HepG2 (cell line): ENCODE measurements around the gene NCKAP1. TPM values are rescaled to one million over a fixed set of nuclear protein-coding genes. Genes with fewer than 3 reads are reported as not detected.
"Not testable (repeated sequence)": the region's sequence is repeated elsewhere in the genome, so short reads cannot be mapped to it uniquely, and the experiment has no call there.

ENCODE experiments used
- ATAC-seq: fragments of 200-7000 bp; cut with Tn5 transposase; 3 replicates; pipeline ENCODE4 v1.9.1; 2020; ENCODE audit warnings: mild to moderate bottlenecking, moderate library complexity
- BruUV-seq: library from RNA; stranded (reverse); fragments of 400-500 nt; replicated peaks from 2 replicates; lab custom pipeline; 2021; lab: Mats Ljungman, UMichigan
- CTCF ChIA-PET: fragments of 300-600 bp; formaldehyde crosslinking; extraction: SDS; loops from one replicate; lab custom pipeline; 2021; ENCODE audit warnings: low total read pairs, inconsistent platforms, low intra/inter-chr PET ratio; lab: Yijun Ruan, JAX
- POLR2A ChIA-PET: fragments of 350-600 bp; sonication (Branson Sonifier 250); formaldehyde crosslinking; loops from one replicate; lab custom pipeline; 2020; ENCODE audit warnings: antibody characterized with exemption, inconsistent platforms; lab: Yijun Ruan, JAX
- DNase-seq: peaks from one replicate; pipeline ENCODE4 v3.0.0-alpha.2; 2015; ENCODE audit warnings: low spot score
- FAIRE-seq: peaks from 3 replicates; lab custom pipeline; 2011; peaks lifted over from hg19 to GRCh38; lab: Jason Lieb, UNC
- H2AFZ ChIP-seq: one replicate; pipeline ENCODE4 v1.6.1; 2011; ENCODE audit warnings: low read length, inconsistent platforms
- H3K27ac ChIP-seq: fragments of 300-600 bp; 3 replicates; pipeline ENCODE4 v1.8.0; 2011; ENCODE audit warnings: mixed run types, mild to moderate bottlenecking, mixed read lengths, low read length, inconsistent platforms; ENCODE audit not compliant: insufficient read depth; ENCODE audit errors: extremely low read length
- H3K27me3 ChIP-seq, 2 experiments: fragments of 200-600 bp in 1 of 2; 2 replicates in 1 of 2; 3 replicates in 1 of 2; pipeline versions ENCODE4 v1.6.0 to v1.8.0; 2011; ENCODE audit warnings: low read length in 2 of 2, mild to moderate bottlenecking in 2 of 2, moderate library complexity in 2 of 2, inconsistent platforms in 1 of 2; ENCODE audit not compliant: insufficient read depth in 2 of 2, control insufficient read depth in 1 of 2
- H3K36me3 ChIP-seq, 2 experiments: fragments of 200-600 bp in 1 of 2; replicated peaks in 1 of 2; 2 replicates in 1 of 2; 3 replicates in 1 of 2; pipeline versions ENCODE4 v1.5.1 to v1.8.0; 2011; ENCODE audit warnings: low read length in 2 of 2, inconsistent platforms in 1 of 2; ENCODE audit not compliant: insufficient read depth in 2 of 2, control insufficient read depth in 1 of 2
- H3K4me1 ChIP-seq: 2 replicates; pipeline ENCODE4 v1.5.1; 2012; ENCODE audit warnings: low read length, inconsistent platforms; ENCODE audit not compliant: insufficient read depth
- H3K4me2 ChIP-seq: 2 replicates; pipeline ENCODE4 v1.6.0; 2011; ENCODE audit warnings: low read depth, low read length, inconsistent platforms
- H3K4me3 ChIP-seq, 3 experiments: fragments of 200-600 bp in 1 of 3; sonication (generic), shearing (Covaris generic) in 1 of 3; replicated peaks in 1 of 3; 2 replicates each; pipeline ENCODE4 v1.5.1; 2011 to 2016; ENCODE audit warnings: low read length in 3 of 3, inconsistent platforms in 2 of 3, low read depth in 2 of 3, mild to moderate bottlenecking in 2 of 3, control low read depth in 1 of 3, mixed read lengths in 1 of 3; ENCODE audit not compliant: insufficient read depth in 1 of 3
- H3K79me2 ChIP-seq: one replicate; pipeline ENCODE4 v1.6.1; 2011; ENCODE audit warnings: low read length, inconsistent platforms; ENCODE audit not compliant: insufficient read depth
- H3K9ac ChIP-seq: 2 replicates; pipeline ENCODE4 v1.6.0; 2011; ENCODE audit warnings: mild to moderate bottlenecking, low read depth, low read length, inconsistent platforms; ENCODE audit not compliant: insufficient read depth
- H3K9me3 ChIP-seq: 2 replicates; pipeline ENCODE4 v1.5.1; 2012; ENCODE audit warnings: mild to moderate bottlenecking, low read length
- H4K20me1 ChIP-seq: 2 replicates; pipeline ENCODE4 v1.6.0; 2011; ENCODE audit warnings: inconsistent platforms, mild to moderate bottlenecking, low read length, moderate library complexity; ENCODE audit not compliant: insufficient read depth
- FLYWCH1 ChIP-seq: sonication (generic); formaldehyde crosslinking; IDR thresholded peaks from 2 replicates; pipeline ENCODE4 v1.8.1; 2023; ENCODE audit warnings: mild to moderate bottlenecking, missing genetic modification reagents
- PRPF4 ChIP-seq: fragments of 200-400 bp; formaldehyde crosslinking; IDR thresholded peaks from 2 replicates; pipeline ENCODE4 v1.6.1; 2016; ENCODE audit warnings: low read length, low read depth; ENCODE audit not compliant: poor library complexity, severe bottlenecking
- RCOR2 ChIP-seq: IDR thresholded peaks from 2 replicates; pipeline ENCODE4 v1.6.1; 2016; ENCODE audit warnings: missing biosample characterization, missing genetic modification reagents
- WGBS: methylation state at CpG from one replicate; pipeline ENCODE4 v1.1.6; 2017; ENCODE audit warnings: low lambda C conversion rate; 5-methylcytosine and 5-hydroxymethylcytosine counted together
- in situ Hi-C: cut with HindIII; loops from 2 replicates; pipeline ENCODE4 v1.10.0; 2017; ENCODE audit warnings: low pct_unique_long_range_greater_than_20kb; ENCODE audit not compliant: extremely low pct_ligation_motif_present
- intact Hi-C: fragments of 100-400 bp; cut with micrococcal nuclease; formaldehyde crosslinking; loops from one replicate; pipeline ENCODE4 v1.10.0; 2022; ENCODE audit not compliant: unreplicated experiment
- polyA plus RNA-seq, 8 experiments: library from polyadenylated mRNA; depleted of rRNA in 3 of 8; stranded (reverse) in 7 of 8; unstranded in 1 of 8; fragments of >200 nt; fragmentation: Illumina TruSeq in 4 of 8; extraction: Trizol in 4 of 8; gene quantifications; 2 replicates each; pipeline versions ENCODE4 v1.2.1 to v1.2.3, GENCODE V29; 2011 to 2016; ENCODE audit warnings: low read depth in 4 of 8, missing spikeins in 1 of 8, mixed read lengths in 1 of 8; ENCODE audit not compliant: insufficient read depth in 1 of 8
- total RNA-seq, 5 experiments: library from RNA; depleted of rRNA; stranded (reverse); fragments of >200 nt; fragmentation: Illumina TruSeq; extraction: Trizol; gene quantifications; 2 replicates each; pipeline ENCODE4 v1.2.3, GENCODE V29; 2016; ENCODE audit warnings: low read depth in 1 of 5
- TF ChIP-seq, protein P1 (sequence below): IDR thresholded peaks from 2 replicates; pipeline ENCODE4 v1.6.1; 2016; ENCODE audit warnings: low read depth, missing genetic modification reagents, missing compliant biosample characterization
- TF ChIP-seq, protein P2 (sequence below): sonication (generic); formaldehyde crosslinking; IDR thresholded peaks from 2 replicates; pipeline ENCODE4 v1.4.0; 2020; ENCODE audit warnings: mild to moderate bottlenecking, missing genetic modification reagents, borderline replicate concordance
- TF ChIP-seq, protein P3 (sequence below): sonication (generic); formaldehyde crosslinking; IDR thresholded peaks from 2 replicates; pipeline ENCODE4 v1.8.0; 2023; ENCODE audit warnings: mild to moderate bottlenecking, missing genetic modification reagents
- TF ChIP-seq, protein P4 (sequence below): sonication (generic); formaldehyde crosslinking; IDR thresholded peaks from 2 replicates; pipeline ENCODE4 v1.5.0; 2020; ENCODE audit warnings: mild to moderate bottlenecking, missing genetic modification reagents, moderate library complexity

Gene NCKAP1
- total and polyA plus RNA-seq, 2 of the 13 experiments (the other 11 are each of a cell fraction or from before 2014, with no cell fraction given) = 72.1 to 96.3 TPM

DNA sequence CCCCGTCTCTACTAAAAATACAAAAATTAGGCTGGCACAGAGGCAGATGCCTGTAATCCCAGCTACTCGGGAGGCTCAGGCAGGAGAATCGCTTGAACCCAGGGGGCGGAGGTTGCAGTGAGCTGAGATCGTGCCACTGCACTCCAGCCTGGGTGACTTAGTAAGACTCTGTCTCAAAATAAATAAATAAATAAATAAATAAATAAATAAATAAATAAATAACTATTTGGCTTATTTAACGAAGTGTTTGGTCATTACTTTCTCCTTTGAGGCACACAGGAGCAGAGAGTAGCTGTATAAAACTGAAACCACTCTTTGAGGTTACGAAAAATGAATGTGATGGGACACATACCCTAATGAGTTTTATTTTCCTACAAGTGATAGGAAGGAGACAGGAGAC is 145.2 kb downstream of the NCKAP1 start:
- H3K9me3 ChIP-seq, POLR2A ChIA-PET, DNase-seq, intact Hi-C loops, H3K4me2 ChIP-seq, H2AFZ ChIP-seq, H4K20me1 ChIP-seq, H3K4me3 ChIP-seq, H3K36me3 ChIP-seq, CTCF ChIA-PET, FAIRE-seq, H3K27me3 ChIP-seq, BruUV-seq, H3K79me2 ChIP-seq, H3K9ac ChIP-seq, ATAC-seq, in situ Hi-C loops, H3K27ac ChIP-seq: not testable (repeated sequence)
- peaks cover 25% of the 10 kb centered on the region for H3K4me1 ChIP-seq
- WGBS = 96% methylated on average over 7 of the region's 7 CpGs

DNA sequence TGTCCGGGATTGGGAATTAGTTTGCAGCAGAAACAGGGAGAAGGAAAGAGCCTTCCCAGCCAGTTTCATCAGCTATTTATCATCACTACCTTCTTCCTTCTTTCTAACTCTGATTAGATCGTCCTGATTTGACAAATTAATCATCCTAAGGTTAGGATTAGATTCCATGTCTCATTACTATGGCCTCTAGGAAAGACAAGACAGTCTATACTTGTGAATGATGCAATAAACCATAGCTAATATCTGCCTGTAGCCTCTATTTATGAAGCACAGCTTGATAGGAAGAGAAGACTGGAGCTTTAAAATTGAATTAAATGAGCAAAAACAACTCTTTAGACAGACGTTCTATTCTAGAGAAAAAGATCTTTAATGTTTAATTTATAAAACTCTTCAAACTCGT is 146.6 kb downstream of the NCKAP1 start:
- ChIA-PET POLR2A (interaction anchor here (1.5 kb wide), 1 partner anchor 8 kb away, joined by 9 read pairs; no protein-coding TSS in a partner anchor), CTCF (no interaction called here)
- TF ChIP-seq, protein P1, sequence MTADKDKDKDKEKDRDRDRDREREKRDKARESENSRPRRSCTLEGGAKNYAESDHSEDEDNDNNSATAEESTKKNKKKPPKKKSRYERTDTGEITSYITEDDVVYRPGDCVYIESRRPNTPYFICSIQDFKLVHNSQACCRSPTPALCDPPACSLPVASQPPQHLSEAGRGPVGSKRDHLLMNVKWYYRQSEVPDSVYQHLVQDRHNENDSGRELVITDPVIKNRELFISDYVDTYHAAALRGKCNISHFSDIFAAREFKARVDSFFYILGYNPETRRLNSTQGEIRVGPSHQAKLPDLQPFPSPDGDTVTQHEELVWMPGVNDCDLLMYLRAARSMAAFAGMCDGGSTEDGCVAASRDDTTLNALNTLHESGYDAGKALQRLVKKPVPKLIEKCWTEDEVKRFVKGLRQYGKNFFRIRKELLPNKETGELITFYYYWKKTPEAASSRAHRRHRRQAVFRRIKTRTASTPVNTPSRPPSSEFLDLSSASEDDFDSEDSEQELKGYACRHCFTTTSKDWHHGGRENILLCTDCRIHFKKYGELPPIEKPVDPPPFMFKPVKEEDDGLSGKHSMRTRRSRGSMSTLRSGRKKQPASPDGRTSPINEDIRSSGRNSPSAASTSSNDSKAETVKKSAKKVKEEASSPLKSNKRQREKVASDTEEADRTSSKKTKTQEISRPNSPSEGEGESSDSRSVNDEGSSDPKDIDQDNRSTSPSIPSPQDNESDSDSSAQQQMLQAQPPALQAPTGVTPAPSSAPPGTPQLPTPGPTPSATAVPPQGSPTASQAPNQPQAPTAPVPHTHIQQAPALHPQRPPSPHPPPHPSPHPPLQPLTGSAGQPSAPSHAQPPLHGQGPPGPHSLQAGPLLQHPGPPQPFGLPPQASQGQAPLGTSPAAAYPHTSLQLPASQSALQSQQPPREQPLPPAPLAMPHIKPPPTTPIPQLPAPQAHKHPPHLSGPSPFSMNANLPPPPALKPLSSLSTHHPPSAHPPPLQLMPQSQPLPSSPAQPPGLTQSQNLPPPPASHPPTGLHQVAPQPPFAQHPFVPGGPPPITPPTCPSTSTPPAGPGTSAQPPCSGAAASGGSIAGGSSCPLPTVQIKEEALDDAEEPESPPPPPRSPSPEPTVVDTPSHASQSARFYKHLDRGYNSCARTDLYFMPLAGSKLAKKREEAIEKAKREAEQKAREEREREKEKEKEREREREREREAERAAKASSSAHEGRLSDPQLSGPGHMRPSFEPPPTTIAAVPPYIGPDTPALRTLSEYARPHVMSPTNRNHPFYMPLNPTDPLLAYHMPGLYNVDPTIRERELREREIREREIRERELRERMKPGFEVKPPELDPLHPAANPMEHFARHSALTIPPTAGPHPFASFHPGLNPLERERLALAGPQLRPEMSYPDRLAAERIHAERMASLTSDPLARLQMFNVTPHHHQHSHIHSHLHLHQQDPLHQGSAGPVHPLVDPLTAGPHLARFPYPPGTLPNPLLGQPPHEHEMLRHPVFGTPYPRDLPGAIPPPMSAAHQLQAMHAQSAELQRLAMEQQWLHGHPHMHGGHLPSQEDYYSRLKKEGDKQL (CRISPR knock-in tag) = no peak
- TF ChIP-seq, protein P2, sequence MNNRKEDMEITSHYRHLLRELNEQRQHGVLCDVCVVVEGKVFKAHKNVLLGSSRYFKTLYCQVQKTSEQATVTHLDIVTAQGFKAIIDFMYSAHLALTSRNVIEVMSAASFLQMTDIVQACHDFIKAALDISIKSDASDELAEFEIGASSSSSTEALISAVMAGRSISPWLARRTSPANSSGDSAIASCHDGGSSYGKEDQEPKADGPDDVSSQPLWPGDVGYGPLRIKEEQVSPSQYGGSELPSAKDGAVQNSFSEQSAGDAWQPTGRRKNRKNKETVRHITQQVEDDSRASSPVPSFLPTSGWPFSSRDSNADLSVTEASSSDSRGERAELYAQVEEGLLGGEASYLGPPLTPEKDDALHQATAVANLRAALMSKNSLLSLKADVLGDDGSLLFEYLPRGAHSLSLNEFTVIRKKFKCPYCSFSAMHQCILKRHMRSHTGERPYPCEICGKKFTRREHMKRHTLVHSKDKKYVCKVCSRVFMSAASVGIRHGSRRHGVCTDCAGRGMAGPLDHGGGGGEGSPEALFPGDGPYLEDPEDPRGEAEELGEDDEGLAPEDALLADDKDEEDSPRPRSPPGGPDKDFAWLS (CRISPR knock-in tag) = no peak
- TF ChIP-seq, protein P3, sequence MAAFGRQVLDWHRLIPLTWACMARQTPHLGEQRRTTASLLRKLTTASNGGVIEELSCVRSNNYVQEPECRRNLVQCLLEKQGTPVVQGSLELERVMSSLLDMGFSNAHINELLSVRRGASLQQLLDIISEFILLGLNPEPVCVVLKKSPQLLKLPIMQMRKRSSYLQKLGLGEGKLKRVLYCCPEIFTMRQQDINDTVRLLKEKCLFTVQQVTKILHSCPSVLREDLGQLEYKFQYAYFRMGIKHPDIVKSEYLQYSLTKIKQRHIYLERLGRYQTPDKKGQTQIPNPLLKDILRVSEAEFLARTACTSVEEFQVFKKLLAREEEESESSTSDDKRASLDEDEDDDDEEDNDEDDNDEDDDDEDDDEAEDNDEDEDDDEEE (CRISPR knock-in tag) = no peak
- TF ChIP-seq, protein P4, sequence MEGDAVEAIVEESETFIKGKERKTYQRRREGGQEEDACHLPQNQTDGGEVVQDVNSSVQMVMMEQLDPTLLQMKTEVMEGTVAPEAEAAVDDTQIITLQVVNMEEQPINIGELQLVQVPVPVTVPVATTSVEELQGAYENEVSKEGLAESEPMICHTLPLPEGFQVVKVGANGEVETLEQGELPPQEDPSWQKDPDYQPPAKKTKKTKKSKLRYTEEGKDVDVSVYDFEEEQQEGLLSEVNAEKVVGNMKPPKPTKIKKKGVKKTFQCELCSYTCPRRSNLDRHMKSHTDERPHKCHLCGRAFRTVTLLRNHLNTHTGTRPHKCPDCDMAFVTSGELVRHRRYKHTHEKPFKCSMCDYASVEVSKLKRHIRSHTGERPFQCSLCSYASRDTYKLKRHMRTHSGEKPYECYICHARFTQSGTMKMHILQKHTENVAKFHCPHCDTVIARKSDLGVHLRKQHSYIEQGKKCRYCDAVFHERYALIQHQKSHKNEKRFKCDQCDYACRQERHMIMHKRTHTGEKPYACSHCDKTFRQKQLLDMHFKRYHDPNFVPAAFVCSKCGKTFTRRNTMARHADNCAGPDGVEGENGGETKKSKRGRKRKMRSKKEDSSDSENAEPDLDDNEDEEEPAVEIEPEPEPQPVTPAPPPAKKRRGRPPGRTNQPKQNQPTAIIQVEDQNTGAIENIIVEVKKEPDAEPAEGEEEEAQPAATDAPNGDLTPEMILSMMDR = no peak
- TF ChIP-seq PRPF4 = no peak
- no peak for TF ChIP-seq RCOR2 (CRISPR knock-in tag)
- TF ChIP-seq FLYWCH1 (CRISPR knock-in tag) = no peak

More for the DNA sequence above, 146.6 kb downstream of the NCKAP1 start:
- Histone ChIP-seq H3K4me1 (peaks cover 25% of the 10 kb centered on the region), H3K4me3 (no peak overlapping the region), H3K79me2 (no peaks in the 10 kb centered on the region), H3K36me3 (no peaks in the 10 kb centered on the region), H3K9me3 (no peaks in the 10 kb centered on the region), H3K9ac (no peak overlapping the region), H3K4me2 (peak overlapping the region; percentile 82), H2AFZ (peak overlapping the region; percentile 78), H3K27ac (peak overlapping the region; percentile 72), H3K27me3 (no peaks in the 10 kb centered on the region), H4K20me1 (no peaks in the 10 kb centered on the region)
- FAIRE-seq (no peak), ATAC-seq (peak; percentile 40), DNase-seq (no peak)
- intact Hi-C loops = loop anchor here (1.0 kb wide), 1 partner anchor 9 kb away; no protein-coding TSS in a partner anchor
- WGBS = 50% methylated on average over 4 of the region's 4 CpGs
- in situ Hi-C loops = no loop called here
- no TSS peak for BruUV-seq
